Thymus (tissue), 11 donors: Measurements from ENCODE around the gene CD4. TPM values are rescaled to one million over a fixed set of nuclear protein-coding genes. Genes with fewer than 3 reads are reported as not detected.
A peak's percentile ranks its signal among the peaks of the same experiment; 100 is the strongest.

Experiments
- DNase-seq, 9 donors: peaks; one replicate each; pipeline ENCODE4 v3.0.0-alpha.2; 2013; ENCODE audit warnings: low spot score in 9 of 9, low read depth in 6 of 9, missing footprints in 1 of 9
- H3K27ac ChIP-seq, 2 donors: one replicate each; pipeline ENCODE4 v1.5.1; 2013; ENCODE audit warnings: control low read depth in 1 of 2, low read depth in 1 of 2, low read length in 1 of 2, mild to moderate bottlenecking in 1 of 2, moderate library complexity in 1 of 2
- H3K27me3 ChIP-seq, 2 donors: one replicate each; pipeline ENCODE4 v1.5.1; 2013; ENCODE audit warnings: low read length in 1 of 2; ENCODE audit not compliant: control insufficient read depth in 2 of 2, insufficient read depth in 1 of 2
- H3K36me3 ChIP-seq, 2 donors: one replicate each; pipeline ENCODE4 v1.5.1; 2013; ENCODE audit warnings: low read length in 1 of 2, mild to moderate bottlenecking in 1 of 2, moderate library complexity in 1 of 2; ENCODE audit not compliant: control insufficient read depth in 2 of 2, insufficient read depth in 2 of 2
- H3K4me1 ChIP-seq, 2 donors: one replicate each; pipeline ENCODE4 v1.5.1; 2013; ENCODE audit warnings: low read length in 2 of 2; ENCODE audit not compliant: control insufficient read depth in 2 of 2, insufficient read depth in 2 of 2
- H3K4me3 ChIP-seq, 2 donors: one replicate each; pipeline ENCODE4 v1.5.1; 2013; ENCODE audit warnings: low read length in 2 of 2, control low read depth in 1 of 2, mild to moderate bottlenecking in 1 of 2
- H3K9me3 ChIP-seq, 2 donors: one replicate each; pipeline ENCODE4 v1.5.1; 2013; ENCODE audit warnings: low read length in 1 of 2, mild to moderate bottlenecking in 1 of 2; ENCODE audit not compliant: control insufficient read depth in 2 of 2, insufficient read depth in 1 of 2
- WGBS: extraction: QIAGEN DNeasy Blood & Tissue Kit; methylation state at CpG from one replicate; pipeline ENCODE4 v1.1.7; 2013; 5-methylcytosine and 5-hydroxymethylcytosine counted together
- polyA plus RNA-seq: library from polyadenylated mRNA; stranded (reverse); fragments of 200-250 nt; gene quantifications from one replicate; pipeline ENCODE4 v1.2.3, GENCODE V29; 2013
- total RNA-seq: library from RNA; stranded (reverse); fragments of 120-200 nt; gene quantifications from one replicate; pipeline ENCODE4 v1.2.4, GENCODE V29; 2013
- donor health status: healthy.

The CD4 gene
- total and polyA plus RNA-seq, 2 donors, result 50.9 to 91.9 TPM

DNA sequence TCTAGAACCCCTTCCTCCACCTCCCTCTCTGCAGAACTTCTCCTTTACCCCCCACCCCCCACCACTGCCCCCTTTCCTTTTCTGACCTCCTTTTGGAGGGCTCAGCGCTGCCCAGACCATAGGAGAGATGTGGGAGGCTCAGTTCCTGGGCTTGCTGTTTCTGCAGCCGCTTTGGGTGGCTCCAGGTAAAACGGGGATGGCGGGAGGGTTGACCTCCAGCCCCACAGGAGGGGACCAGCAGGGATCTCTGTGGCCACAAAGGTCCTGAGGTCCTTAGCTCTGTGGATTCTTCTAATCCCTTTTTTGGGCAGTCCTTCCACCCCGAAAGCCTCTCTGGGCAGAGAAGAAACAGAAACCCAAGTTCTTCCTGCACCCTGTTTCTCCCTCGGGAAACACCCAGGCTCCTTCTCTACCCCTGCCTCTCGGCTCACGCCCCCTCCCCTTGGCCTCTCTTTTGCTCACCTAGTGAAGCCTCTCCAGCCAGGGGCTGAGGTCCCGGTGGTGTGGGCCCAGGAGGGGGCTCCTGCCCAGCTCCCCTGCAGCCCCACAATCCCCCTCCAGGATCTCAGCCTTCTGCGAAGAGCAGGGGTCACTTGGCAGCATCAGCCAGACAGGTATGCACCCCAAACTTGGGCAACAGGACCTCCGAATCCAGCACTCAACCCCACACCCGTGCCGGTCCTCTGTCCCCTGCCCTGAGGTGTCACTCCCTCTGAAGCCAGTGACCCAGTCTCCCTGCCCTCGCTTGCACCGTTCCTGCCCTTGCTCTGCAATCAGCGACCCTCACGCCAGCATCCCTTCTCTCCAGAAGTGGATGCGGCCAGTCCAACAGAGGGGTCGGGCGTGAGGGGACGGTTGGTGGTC lies 16.4 kb upstream of the CD4 start:
- Histone ChIP-seq H3K4me3 (no peak overlapping the region), H3K36me3 (no peaks in the 10 kb centered on the region), H3K27me3 (peaks cover 17 to 99% of the 10 kb centered on the region in 2 donors), H3K4me1 (peaks cover 30 to 79% of the 10 kb centered on the region in 2 donors), H3K9me3 (peaks cover 0 to 2% of the 10 kb centered on the region in 2 donors), H3K27ac (no peak overlapping the region)
- DNase-seq, result no peak
- 84% methylated on average over 21 of the region's 21 CpGs for WGBS

DNA sequence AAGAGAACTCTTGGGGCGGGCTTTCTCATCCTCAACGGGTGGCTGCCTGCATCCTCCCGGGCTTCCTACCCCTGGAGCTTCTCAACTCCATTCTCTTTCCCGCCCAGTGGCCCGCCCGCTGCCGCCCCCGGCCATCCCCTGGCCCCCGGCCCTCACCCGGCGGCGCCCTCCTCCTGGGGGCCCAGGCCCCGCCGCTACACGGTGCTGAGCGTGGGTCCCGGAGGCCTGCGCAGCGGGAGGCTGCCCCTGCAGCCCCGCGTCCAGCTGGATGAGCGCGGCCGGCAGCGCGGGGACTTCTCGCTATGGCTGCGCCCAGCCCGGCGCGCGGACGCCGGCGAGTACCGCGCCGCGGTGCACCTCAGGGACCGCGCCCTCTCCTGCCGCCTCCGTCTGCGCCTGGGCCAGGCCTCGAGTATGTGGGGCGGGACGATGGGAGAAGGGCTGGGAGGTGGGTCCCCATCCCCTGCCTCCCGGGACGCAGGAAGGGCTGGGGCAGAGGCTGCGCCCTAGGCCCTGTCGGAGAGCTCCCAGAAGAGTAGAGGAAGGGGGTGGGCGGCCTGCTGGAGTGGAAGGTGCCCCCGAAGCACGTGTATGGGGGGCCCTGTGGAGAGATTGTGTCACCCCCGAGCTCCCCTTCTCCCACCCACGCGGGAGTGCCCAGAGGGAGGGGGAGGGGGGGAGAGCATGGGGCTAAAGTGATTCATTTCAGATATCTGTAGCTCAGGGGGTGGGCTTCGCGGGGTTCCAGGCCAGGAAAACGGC lies 15.6 kb upstream of the CD4 start:
- H3K4me1 ChIP-seq, result peaks cover 36 to 79% of the 10 kb centered on the region in 2 donors
- H3K4me3 ChIP-seq, result peak overlapping the region in 1 of 2 donors; percentile 16
- H3K27ac ChIP-seq, result no peak overlapping the region
- no peaks in the 10 kb centered on the region for H3K36me3 ChIP-seq
- no peak for DNase-seq
- WGBS, result 21% methylated on average over 60 of the region's 60 CpGs
- H3K9me3 ChIP-seq, result no peaks in the 10 kb centered on the region
- H3K27me3 ChIP-seq, result peaks cover 17 to 94% of the 10 kb centered on the region in 2 donors

- no peak overlapping the region for H3K4me3 ChIP-seq
- H3K4me1 ChIP-seq, result peaks cover 43 to 82% of the 10 kb centered on the region in 2 donors
- no peaks in the 10 kb centered on the region for H3K9me3 ChIP-seq
- 69% methylated on average over 15 of the region's 15 CpGs for WGBS
- DNase-seq, result peak in 1 of 9 donors; percentile 45
- no peak overlapping the region for H3K27ac ChIP-seq
- H3K36me3 ChIP-seq, result no peaks in the 10 kb centered on the region
- H3K27me3 ChIP-seq, result peaks cover 17 to 86% of the 10 kb centered on the region in 2 donors
Measured at GRCh38 chr12:6774499-6775062, 14.7 kb upstream of the CD4 start.

DNA sequence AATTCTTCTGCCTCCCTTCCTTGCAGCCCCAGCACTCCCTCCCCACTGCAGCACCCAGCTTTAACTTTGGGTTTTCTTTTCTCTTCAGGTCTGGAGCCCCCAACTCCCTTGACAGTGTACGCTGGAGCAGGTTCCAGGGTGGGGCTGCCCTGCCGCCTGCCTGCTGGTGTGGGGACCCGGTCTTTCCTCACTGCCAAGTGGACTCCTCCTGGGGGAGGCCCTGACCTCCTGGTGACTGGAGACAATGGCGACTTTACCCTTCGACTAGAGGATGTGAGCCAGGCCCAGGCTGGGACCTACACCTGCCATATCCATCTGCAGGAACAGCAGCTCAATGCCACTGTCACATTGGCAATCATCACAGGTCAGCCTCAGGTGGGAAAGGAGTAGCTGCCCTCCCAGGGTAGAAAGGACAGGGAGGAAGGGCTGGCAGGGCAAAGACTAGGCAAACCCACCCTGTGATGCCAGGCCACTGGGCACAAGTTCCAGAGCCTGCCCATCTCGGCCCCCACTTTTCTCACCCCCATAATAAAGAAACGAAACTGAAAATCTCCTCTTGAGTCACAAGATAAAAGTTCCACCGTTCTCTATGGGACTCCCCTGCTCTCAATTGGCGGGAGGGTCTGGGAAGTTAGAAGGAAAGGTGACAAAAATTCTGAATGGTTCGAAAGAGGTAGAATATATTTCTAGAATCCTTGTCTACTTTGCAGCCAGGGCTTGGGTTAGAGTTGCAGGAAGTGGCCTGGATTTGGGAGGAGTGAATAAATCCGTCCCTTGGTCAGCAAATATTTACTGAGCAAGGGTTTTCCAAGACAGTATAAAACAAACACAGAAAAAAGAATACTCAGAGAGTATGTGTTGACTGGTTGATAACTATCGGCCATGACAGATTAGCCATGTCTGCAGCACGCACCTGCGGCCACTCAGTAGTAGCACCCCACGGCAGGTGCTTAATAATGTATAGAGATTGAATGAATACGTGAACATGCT lies 13.8 kb upstream of the CD4 start:
- H3K4me3 ChIP-seq, result no peak overlapping the region
- H3K9me3 ChIP-seq, result no peaks in the 10 kb centered on the region
- peaks cover 17 to 77% of the 10 kb centered on the region in 2 donors for H3K27me3 ChIP-seq
- H3K36me3 ChIP-seq, result no peaks in the 10 kb centered on the region
- DNase-seq, result no peak
- H3K27ac ChIP-seq, result no peak overlapping the region
- H3K4me1 ChIP-seq, result peaks cover 52 to 88% of the 10 kb centered on the region in 2 donors
- 96% methylated on average over 16 of the region's 16 CpGs for WGBS

- Histone ChIP-seq H3K9me3 (no peaks in the 10 kb centered on the region), H3K4me3 (no peak overlapping the region), H3K4me1 (peaks cover 55 to 89% of the 10 kb centered on the region in 2 donors), H3K36me3 (no peaks in the 10 kb centered on the region), H3K27me3 (peaks cover 17 to 57% of the 10 kb centered on the region in 2 donors), H3K27ac (no peak overlapping the region)
- WGBS, result 98% methylated on average over 5 of the region's 5 CpGs
- DNase-seq, result no peak
Measured at GRCh38 chr12:6777386-6777785, 11.9 kb upstream of the CD4 start.

DNA sequence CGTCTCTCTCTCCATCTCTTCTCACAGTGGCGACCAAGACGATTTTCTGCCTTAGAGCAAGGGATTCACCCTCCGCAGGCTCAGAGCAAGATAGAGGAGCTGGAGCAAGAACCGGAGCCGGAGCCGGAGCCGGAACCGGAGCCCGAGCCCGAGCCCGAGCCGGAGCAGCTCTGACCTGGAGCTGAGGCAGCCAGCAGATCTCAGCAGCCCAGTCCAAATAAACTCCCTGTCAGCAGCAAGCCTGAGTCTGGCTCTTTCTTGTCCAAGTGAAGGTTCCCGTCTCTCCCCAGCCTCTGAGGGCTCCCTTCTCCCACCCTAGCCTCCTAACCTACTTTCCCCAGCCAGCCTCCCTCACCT lies 11.1 kb upstream of the CD4 start:
- DNase-seq, result peak in 1 of 9 donors; percentile 42
- 64% methylated on average over 14 of the region's 14 CpGs for WGBS
- H3K9me3 ChIP-seq, result no peaks in the 10 kb centered on the region
- peaks cover 12 to 49% of the 10 kb centered on the region in 2 donors for H3K27me3 ChIP-seq
- peak overlapping the region in 1 of 2 donors; percentile 98 for H3K27ac ChIP-seq
- no peaks in the 10 kb centered on the region for H3K36me3 ChIP-seq
- H3K4me1 ChIP-seq, result peaks cover 59 to 89% of the 10 kb centered on the region in 2 donors
- peak overlapping the region; percentile 35 to 47 for H3K4me3 ChIP-seq

- peak overlapping the region; percentile 87 to 98 for H3K27ac ChIP-seq
- DNase-seq, result peak; percentile 76 to 94 (median 87)
- H3K27me3 ChIP-seq, result peaks cover 6 to 43% of the 10 kb centered on the region in 2 donors
- peaks cover 62 to 91% of the 10 kb centered on the region in 2 donors for H3K4me1 ChIP-seq
- H3K9me3 ChIP-seq, result no peaks in the 10 kb centered on the region
- H3K36me3 ChIP-seq, result no peaks in the 10 kb centered on the region
- peak overlapping the region; percentile 35 to 47 for H3K4me3 ChIP-seq
- 5% methylated on average over 35 of the region's 35 CpGs for WGBS
Measured at GRCh38 chr12:6778574-6779550, 10.5 kb upstream of the CD4 start.
